HG03135 (cell line): ENCODE measurements around the gene PNPLA7.
"Not testable (repeated sequence)": the region's sequence is repeated elsewhere in the genome, so short reads cannot be mapped to it uniquely, and the experiment has no call there.

Experiments used
- ATAC-seq: cut with Tn5 transposase; IDR thresholded peaks from one replicate; pipeline ENCODE4 v1.9.1; 2021; ENCODE audit warnings: mild to moderate bottlenecking, moderate library complexity; ENCODE audit not compliant: unreplicated experiment

Gene PNPLA7

DNA sequence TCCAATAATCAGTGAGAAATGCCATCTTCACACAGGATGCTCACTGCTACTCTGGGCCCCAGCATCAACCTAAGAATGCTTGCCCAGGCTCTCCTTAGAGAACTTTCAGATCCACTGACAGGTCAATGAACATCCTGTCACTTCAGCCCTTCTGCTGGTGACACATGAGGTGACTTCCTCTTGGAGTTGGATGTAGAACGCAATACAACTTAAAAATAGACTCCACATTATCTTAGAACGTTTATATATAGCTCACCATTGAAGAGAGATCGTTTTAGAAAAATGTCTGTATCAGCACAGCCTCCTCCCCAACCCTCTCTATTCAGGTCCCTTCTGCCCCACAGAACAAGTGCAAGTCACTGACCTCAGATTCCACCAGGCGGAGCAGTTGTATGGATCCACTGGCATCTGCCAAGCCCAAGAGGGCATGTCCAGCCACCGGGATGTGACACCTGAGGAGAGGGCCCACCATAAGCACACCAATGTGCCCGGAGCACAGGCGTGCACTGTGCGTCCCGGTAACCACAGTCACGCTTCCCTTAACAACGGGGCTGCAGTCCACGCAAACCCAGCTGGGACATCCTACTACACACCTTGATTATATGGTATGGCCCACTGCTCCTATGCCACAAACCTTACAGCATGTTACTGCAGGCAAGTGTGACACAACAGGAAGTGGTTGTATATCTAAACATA, 25.7 kb upstream of the PNPLA7 start:
- ATAC-seq, result no peak

DNA sequence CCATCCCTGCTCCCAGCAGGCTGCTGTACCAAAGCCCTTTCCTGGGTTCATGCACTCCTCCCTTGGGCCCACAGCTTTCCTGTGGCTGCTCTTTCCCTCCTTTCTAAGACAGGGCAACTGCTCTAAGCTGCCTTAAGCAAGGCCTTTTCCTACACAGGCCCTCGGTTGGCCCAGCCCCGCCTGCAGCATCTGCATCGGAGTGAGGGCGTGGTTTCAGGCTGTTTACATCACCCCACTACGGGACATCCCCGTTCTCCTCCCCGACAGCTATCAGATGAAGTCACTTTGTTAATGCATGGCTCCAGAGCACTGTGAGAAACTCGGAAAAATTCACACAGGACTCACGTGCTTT, 25.1 kb upstream of the PNPLA7 start:
- ATAC-seq, result no peak

DNA sequence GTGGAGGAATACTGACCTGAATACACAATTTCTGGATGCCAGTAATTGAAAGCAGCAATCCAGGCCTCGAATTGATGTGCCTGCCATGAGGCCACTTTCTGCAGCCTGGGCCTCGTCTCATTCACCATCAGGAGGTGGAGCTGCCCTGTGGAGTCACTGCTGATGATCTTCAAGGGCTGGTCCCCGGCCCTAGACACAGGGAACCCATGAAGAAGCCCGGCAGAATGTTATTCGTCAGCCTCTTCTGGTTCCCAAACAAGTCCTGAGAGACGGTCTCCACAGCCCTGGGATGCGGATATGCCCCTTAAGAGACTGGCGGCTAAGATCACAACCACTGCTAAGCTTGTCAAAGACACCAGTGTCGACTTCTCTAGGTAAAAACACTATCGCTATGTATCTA, 24.0 kb upstream of the PNPLA7 start:
- ATAC-seq, result no peak

DNA sequence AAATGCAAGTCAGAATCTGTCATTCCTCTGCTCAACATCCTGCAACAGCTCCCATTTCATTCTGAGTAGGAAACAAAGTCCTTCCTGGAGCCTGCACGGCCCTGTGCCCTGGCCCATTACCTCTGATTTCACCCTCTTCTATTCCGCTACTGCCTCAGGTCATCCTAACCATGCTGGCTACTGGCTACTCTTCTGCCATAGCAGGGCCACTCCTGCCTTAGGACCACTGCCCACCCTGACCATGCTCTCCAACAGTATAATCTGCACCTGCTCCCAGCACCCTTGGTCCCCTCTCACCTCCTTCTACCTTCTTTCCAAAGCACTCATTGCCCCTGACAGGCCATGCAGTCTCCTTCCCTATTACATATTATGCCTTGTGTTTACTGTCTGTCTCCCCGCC, 20.4 kb upstream of the PNPLA7 start:
- no peak for ATAC-seq

GRCh38 chr9:137569609-137570203, 19.5 kb upstream of the PNPLA7 start:
- ATAC-seq, result no peak

GRCh38 chr9:137568445-137568844, 18.2 kb upstream of the PNPLA7 start:
- ATAC-seq, result not testable (repeated sequence)

DNA sequence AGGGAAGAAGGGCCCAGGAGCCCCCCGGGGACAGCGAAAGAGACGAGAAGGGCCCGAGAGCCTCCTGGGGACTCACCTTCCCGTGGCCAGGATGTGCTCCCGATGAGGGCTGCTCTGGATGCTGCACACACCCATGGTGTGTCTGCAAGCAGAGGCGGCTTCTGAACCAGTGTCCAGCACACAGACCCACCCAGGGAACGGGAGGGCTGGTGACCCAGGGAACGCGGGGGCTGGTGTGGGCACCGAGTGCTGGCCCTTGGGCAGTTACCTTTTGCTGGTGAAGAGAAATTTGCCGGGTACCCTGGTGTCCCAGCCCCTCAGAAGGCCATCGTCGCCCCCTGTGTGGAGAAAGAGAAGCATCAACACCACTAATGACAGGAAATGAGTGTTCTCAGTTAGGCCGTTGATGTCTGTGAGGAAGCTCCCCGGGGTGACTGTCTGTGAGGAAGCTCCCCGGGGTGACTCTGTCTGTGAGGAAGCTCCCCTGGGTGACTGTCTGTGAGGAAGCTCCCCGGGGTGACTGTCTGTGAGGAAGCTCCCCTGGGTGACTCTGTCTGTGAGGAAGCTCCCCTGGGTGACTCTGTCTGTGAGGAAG, 14.7 kb upstream of the PNPLA7 start:
- ATAC-seq, result no peak

GRCh38 chr9:137564134-137564533, 13.9 kb upstream of the PNPLA7 start:
- no peak for ATAC-seq

DNA sequence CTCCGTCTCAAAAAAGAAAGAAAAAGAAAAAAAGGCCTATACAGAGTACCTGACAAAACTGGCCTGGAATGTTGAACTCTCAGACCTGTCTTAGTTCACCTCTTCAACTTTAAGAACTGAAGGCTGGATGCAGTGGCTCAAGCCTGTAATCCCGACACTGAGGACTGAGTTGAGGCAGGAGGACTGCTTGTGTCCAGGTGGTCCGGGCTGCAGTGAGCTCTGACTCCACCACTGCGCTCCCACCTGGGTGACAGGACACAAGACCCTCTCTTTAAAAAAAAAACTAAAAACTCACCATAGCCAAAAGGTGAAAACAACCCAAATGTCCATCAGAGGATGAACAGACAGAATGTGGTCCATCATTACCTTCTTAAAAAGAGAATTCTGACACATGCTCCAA, 7.9 kb upstream of the PNPLA7 start:
- no peak for ATAC-seq

GRCh38 chr9:137556069-137556838, 6.1 kb upstream of the PNPLA7 start:
- no peak for ATAC-seq

GRCh38 chr9:137555179-137555578, 5.0 kb upstream of the PNPLA7 start:
- no peak for ATAC-seq

DNA sequence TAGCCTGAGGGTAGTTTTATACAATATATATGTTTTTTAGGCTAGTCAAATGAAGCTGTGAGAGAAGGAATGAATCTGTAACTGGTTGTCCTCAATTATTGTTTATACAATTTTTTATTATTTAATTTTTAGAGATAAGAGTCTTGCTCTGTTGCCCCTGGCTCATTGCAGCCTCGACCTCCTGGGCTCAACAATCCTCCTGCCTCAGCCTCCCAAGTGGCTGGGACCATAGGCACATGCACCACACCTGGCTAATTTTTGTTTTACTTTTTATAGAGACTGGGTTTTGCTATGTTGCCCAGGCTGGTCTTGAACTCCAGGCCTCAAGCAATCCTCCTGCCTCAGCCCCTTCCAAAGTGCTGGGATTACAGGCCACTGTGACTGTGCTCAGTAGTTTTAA, 4.1 kb upstream of the PNPLA7 start:
- no peak for ATAC-seq

DNA sequence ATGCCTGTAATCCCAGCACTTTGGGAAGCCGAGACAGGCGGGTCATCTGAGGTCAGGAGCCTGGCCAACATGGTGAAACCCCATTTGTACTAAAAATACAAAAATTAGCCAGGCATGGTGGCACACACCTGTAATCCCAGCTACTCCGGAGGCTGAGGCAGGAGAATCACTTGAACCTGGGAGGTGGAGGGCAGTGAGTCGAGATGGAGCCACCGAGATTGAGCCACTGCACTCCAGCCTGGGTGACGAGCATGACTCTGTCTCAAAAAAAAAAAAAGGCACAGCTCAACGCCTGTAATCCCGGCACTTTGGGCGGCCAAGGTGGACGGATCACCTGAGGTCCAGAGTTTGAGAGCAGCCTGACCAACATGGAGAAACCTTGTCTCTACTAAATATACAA, 3.5 kb upstream of the PNPLA7 start:
- ATAC-seq, result not testable (repeated sequence)

DNA sequence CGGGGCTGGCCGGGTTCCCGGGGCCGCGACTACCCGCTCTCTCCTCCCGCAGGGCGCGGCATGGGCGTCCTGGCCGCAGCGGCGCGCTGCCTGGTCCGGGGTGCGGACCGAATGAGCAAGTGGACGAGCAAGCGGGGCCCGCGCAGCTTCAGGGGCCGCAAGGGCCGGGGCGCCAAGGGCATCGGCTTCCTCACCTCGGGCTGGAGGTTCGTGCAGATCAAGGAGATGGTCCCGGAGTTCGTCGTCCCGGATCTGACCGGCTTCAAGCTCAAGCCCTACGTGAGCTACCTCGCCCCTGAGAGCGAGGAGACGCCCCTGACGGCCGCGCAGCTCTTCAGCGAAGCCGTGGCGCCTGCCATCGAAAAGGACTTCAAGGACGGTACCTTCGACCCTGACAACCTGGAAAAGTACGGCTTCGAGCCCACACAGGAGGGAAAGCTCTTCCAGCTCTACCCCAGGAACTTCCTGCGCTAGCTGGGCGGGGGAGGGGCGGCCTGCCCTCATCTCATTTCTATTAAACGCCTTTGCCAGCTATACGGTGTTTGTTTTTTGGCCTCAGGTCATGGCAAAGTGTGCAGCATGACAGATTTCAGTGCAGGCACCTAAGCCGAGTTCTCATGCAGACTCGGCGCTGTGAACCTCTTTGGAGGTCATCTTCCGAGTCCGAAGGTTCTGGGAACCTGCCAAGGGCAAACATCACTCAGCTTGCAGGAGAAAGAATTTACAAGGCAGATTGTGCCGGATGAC, 2.0 kb upstream of the PNPLA7 start:
- ATAC-seq, result peak; percentile 11

DNA sequence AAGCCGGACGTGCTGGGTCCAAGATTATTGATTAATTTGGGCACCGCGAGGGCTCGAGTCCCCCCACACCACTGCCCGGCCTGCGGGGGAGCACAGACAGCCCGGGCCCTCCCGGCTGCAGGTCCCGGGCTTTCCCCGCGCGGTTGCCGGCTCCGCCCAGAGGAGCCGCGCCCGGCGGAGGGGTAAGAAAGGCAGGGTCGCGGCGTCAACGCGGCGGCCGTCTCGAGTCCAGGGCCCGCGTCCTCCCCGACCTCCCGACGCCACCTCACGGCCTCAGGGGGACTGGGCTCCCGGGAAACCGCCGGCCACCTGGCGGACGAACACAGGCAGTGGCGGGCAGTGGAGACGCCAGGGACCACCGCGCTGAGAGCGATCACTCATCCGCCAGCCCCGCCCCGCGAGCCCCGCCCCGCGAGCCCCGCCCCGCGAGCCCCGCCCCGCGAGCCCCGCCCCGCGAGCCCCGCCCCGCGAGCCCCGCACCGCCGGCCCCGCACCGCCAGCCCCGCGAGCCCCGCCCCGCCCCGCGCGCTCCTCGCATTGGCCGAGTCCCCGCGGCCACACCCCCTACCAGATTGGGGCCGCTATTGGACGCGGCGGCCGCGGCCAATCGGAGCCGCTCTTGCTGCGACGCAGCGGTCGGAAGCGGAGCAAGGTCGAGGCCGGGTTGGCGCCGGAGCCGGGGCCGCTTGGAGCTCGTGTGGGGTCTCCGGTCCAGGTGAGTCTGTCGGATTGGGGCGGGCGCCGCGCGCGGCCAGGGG, 1.2 kb upstream of the PNPLA7 start, which contains the start of gene MRPL41:
Gene MRPL41, plus strand, starts transcription at position 616 of the 758 bp plus-strand sequence. CDS start 203 bp downstream, outside the sequence.
- peak; percentile 74 for ATAC-seq

DNA sequence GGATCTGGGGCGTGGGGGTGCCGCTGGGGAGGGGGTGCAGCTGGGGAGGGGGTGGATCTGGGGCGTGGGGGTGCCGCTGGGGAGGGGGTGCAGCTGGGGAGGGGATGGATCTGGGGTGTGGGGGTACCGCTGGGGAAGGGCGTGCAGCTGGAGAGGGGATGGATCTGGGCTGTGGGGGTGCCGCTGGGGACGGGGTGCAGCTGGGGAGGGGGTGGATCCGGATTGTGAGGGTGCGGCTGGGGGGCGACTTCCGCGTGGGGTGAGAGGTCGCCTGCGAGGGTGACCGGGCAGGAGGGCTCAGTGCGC, 709 bp upstream of the PNPLA7 start:
- not testable (repeated sequence) for ATAC-seq

- ATAC-seq, result no peak
Observed at GRCh38 chr9:137547687-137548543, 2.3 kb downstream of the PNPLA7 start.

GRCh38 chr9:137545123-137545522, 5.1 kb downstream of the PNPLA7 start:
- no peak for ATAC-seq

GRCh38 chr9:137544176-137544760, 5.9 kb downstream of the PNPLA7 start:
- ATAC-seq, result no peak
